ENCODE data around the gene AGTR1.

The AGTR1 gene

GRCh38 chr3:148697306-148698189 lies at the start of gene AGTR1:
Gene AGTR1 (plus strand): TSS chr3:148697903. CDS start chr3:148741036, 43,133 bp downstream.
- no peak for DNase-seq

DNA sequence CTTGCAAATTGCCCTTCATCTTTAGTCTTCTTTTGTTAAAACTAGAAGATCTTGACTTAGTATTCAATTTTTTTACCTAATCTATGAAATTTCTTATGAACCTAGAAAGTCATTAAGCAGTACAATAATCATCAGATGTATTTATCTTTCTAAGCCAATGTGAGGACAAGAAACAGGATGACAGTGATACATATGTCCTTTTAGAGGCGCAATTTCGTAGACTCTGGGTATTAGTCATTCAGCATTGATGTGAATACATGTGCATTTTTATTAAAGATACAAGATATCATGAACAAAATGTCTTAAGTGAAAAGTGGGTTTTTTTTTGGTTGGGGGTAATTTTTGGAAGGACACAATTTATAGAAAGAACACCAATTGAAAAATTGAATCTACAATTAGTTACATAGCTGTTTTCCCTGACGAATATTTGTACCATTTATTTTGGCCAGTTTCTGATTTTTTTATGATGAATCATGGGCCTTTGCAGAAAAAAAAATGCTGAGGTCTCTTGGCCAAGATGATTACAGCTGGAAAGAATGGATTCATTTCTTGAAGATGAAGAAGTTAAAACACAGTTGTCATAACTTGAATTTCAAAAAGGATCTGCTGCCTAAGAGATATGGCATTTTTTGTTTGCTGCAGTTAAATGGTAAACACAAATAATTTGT lies 48.9 kb upstream of the AGTR1 start:
- no peak for DNase-seq

GRCh38 chr3:148651549-148651948 lies 46.2 kb upstream of the AGTR1 start:
- DNase-seq, result no peak

DNA sequence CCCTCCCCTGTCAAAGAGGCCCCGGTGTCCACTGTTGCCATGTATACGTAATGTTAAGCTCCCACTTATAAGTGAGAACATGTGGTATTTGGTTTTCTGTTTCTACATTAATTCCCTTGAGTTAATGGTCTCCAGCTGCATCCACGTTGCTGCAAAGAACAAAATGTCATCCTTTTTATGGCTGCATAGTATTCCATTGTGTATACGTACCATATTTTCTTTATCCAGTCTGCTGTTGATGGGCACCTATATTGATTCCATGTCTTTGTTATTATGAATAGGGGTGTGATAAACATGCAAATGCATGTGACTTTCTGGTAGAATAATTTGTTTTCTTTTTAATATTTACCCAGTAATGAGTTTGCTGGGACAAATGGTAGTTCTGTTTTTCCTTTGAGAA lies 43.3 kb upstream of the AGTR1 start:
- DNase-seq, result no peak

GRCh38 chr3:148657470-148657869 lies 40.2 kb upstream of the AGTR1 start:
- no peak for DNase-seq

DNA sequence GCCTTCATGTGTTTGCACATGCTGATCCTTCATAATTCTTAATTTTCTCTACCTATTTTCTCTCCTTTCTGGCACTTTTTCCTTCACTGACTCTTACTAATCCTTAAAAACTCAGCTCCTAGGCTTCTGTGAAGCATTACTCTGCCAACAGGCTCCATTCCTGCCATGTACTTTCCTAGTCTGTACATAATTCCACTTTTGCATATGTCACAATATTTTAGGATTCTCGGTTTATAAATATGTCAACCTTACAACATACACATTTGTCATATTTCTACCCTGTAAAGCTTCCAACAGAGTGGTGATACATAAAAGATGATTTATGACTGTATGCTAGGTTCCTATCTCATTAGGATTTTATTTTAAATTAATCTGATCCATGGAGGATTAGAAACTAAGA lies 38.2 kb upstream of the AGTR1 start:
- no peak for DNase-seq

DNA sequence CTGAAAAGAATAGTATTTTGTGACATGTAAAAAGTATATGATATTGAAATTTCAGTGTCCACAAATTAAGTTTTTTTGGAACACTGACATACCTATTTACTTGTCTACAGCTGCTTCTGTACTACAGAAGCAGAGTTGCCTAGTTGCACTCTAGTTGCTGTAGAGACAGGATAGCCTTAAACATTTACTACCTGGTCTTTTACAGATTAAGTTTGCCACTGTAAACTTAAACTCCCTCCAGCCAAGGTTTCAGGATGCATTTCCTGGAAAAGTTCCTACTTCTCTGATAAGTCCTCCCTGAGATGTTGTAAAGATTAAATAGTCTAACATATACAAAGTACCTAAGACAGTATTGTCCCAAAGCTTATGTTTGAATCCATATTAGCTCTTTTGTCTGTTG lies 17.4 kb upstream of the AGTR1 start:
- no peak for DNase-seq

DNA sequence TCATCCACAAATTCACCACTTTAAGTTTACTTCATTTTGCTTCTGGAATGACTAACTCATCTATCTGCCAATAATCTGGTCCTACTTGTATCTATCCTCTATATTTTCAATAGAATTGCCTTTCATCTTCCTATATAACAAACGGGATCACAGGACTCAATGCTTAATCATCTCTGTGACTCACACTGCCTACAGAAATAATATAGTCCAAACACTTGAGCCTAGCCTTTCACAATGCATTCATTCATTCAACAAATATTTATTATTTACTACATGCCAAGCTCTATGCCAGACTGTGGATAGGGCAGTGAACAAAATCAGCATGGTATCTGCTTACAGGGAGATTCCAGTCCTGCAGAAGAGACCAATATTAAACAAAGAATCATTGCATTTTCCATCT lies 16.6 kb upstream of the AGTR1 start:
- DNase-seq, result no peak

DNA sequence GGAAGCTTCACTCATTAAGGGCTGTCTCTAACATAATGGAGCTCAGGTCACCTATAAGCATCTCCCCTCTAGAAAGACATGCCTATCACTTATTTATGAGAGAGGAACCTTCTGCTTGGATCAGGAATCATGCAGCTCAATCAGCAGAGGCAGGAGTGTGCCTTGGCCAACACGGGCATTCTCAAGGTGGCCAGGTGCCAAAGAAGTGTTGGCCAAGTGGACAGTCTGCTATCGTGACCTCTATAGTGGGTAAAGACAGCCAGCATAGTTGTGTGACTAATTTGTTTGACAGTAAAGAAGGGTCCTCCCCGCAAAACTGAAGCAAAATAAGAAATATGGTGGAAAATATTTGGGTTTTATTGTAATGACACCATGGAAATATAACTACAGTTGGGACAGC lies 14.7 kb upstream of the AGTR1 start:
- no peak for DNase-seq

GRCh38 chr3:148694116-148694515 lies 3.6 kb upstream of the AGTR1 start:
- DNase-seq, result no peak

DNA sequence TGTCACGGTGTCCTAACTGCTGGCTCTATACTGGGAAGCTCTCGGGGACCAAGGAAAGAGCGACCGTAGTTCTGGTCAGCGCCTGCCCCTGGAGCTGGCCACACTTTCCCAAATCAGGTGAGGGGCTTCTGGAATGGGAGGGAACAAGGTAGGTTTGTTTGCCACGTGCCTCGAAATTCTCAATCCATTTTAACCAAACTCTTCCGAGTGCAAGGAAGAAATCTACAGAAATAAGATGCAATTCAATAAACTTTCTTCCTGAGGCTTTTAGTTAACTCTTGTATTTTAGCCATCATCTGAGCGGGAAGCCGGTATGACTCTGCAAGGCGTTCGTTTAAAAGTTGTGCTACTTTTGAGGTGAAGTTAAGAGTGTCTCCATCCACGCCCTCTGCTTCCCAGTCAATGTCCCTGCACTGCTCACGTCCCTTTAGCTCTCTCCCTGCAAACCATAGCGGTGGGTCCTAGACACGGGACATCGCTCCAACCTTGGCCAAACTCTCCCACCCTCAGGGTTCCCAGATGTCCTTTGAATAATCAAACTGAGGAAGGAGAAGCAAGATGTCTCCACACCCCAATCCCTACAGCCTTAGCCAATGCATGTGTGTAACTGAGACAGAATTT lies 597 bp downstream of the AGTR1 start:
- DNase-seq, result no peak

- DNase-seq, result no peak
Observed at GRCh38 chr3:148705314-148705713, 7.6 kb downstream of the AGTR1 start.

DNA sequence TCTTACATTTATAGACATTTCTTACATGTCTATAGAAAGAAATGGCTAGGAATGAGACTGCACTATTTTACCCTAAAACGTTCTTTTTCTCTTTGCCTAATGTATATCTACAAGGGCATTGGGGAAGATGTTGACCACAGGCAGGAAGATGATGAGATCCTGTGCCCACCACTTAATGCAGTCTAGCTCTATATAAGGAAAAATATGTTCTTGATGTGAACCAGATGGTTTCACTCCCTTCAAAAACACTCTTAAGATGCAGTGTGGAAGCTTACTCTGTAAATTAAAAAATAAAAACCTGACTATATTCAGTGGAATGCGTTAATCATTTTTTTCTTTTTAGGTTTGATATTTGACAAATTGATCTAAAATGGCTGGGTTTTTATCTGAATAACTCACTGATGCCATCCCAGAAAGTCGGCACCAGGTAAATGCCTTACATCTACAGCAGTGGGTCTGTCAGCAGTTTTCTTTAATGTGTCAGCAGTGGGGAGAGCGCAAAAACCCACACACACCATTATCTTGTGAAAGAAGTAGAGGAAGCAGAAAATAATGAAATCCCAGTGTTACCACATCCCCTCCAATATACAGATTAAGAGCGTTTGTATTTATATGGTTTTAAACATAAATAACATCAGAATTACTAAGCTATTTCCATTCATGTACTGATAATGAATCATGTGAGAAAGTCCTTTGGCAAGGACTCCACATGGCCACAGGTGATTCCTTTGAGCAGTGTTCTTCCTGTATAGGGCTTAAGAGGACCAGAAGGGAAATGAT lies 10.1 kb downstream of the AGTR1 start:
- no peak for DNase-seq

DNA sequence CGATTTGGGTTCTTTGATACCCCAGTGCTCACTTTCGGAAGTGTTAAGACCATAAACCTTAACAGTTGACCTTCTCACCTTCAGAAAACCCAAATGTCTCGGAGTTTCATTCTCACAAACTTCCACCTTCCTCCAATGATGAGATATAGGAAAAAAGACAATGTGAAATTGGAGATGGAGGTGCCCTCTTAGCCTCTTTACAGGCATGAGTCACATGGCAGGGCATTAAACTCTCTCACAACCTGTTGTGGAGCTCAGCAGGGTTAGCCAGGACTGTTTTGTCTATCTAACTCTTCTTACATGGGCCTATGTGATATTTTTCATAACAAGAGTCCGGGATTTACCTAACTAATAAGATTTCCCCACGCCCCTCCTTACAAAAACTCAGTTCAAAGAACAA lies 10.7 kb downstream of the AGTR1 start:
- no peak for DNase-seq

DNA sequence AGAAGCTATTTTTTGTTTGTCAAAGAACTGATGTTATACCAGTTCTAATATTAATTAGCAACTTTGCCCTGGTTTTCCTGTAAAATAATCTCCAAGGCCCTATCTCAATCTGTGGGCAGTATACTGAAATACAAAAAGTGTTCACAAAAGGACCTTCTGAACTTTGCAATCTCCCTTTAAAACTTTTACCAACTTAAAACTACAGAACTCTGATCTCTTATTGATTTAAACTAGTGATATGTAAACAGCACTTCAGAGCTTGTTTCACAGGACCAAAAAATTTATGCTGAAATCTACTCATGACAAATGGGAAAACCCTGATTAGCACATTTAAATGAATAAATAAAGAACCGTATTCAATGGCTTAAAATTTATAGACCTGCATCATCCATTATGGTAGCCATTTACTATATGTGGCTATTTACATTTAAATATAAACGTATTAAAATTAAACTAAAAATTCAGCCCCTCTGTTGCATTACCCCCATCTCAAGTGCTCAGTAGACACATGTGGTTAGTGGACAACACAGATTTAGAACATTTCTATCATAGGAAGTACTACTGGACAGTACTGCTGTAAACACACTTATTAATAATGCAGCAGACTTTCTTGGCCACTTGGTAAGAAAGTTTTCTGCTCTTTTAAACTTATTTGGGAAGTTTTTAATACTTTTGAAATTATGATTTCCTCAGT lies 12.0 kb downstream of the AGTR1 start:
- DNase-seq, result no peak

DNA sequence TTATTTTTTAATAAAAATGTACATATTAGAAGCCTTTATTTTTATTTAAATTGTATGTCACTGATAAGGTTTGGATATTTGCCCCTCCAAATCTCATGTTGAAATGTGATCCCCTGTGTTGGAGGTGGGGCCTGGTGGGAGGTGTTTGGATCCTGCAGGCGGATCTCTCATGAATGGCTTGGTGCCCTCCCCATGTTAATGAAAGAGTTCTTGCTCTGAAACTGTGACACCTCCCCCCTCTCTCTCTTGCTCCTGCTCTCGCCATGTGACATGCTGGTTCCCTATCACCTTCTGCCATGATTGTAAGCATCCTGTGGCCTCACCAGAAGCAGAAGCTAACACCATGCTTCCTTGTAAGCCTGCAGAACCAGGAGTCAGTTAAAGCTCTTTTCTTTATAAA lies 13.0 kb downstream of the AGTR1 start:
- DNase-seq, result no peak

DNA sequence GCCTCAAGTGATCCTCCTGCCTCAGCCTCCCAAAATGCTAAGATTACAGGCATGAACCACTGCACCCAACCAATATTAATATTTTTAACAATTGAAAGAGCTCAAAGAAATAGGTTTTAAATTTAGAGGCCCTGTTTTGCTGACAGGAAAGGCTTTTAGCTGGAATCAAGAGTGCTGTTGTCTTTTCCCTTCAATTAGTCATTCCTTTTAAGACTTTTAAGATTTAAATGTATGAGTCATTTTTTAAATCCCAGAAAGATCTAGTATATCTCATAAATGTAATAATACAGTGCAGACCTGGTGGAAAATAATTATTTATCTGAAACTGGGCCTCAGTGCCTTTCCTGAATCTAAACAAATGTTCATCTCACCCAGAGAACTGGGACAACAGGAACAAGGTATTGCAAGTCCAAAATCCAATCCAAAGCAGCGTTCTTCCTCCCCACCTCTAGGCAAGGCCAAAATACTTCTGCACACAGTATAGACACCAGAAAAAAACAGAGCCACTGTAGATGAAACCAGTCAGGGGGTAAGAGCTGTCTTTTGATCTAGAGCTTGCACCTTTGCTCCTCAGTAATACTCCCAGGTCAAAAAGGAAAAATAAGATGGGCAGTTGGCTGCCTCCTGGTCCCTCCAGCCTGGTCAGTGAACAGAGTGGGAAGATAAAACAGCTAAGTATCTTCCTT lies 14.4 kb downstream of the AGTR1 start:
- no peak for DNase-seq

DNA sequence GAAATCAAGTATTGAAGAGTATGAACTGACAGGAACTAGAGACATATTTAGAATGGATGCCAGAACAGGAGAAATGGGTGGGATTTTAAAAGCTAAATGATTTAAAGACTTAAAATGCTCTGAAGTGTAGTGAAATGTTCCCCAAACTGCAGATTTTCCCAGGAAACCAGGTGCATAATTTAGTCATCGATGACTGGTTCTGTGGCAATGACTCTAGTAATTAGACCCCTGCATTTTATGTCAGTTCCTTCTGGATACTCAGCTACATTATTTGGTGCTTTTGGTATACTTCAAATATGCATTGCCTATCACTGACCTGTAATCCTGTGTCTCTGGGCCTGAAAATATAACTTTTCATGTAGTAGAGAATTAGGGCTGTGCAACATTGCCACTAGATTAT lies 16.8 kb downstream of the AGTR1 start:
- DNase-seq, result no peak

- DNase-seq, result no peak
Observed at GRCh38 chr3:148716657-148717056, 19.0 kb downstream of the AGTR1 start.

- no peak for DNase-seq
Observed at GRCh38 chr3:148717885-148718561, 20.3 kb downstream of the AGTR1 start.
